B cell (primary cell): ENCODE results near the gene IL5RA.

Experiments
- EZH2 ChIP-seq: IDR thresholded peaks from 2 replicates; pipeline ENCODE4 v1.6.1; 2012; ENCODE audit warnings: borderline replicate concordance, low read depth, mild to moderate bottlenecking, moderate library complexity, low read length; ENCODE audit not compliant: insufficient read depth, poor library complexity, severe bottlenecking
- TF ChIP-seq, protein P1 (sequence below): fragments of 200-600 bp; IDR thresholded peaks from one replicate; pipeline ENCODE4 v1.8.0; 2022; ENCODE audit warnings: antibody characterized with exemption, mild to moderate bottlenecking

DNA sequence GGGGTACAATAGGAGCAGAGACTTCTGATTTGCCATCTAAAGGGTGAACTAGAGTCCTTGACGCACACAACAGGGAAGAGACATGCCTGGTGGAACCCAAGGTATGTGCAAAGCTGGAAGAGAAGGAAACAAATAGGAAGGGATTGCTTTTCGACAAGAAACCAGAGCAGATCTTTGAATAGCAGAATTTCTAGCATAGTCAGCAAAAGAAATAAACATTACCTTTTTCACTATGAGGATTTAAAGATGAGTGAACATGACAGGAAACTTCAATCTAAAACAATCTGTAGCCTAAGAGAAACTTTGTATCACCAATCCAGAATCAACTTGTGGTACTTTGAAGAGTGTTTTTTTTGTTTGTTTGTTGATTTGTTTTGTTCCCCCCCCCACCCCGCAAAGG is 4.9 kb downstream of the IL5RA start:
- TF ChIP-seq, protein P1, sequence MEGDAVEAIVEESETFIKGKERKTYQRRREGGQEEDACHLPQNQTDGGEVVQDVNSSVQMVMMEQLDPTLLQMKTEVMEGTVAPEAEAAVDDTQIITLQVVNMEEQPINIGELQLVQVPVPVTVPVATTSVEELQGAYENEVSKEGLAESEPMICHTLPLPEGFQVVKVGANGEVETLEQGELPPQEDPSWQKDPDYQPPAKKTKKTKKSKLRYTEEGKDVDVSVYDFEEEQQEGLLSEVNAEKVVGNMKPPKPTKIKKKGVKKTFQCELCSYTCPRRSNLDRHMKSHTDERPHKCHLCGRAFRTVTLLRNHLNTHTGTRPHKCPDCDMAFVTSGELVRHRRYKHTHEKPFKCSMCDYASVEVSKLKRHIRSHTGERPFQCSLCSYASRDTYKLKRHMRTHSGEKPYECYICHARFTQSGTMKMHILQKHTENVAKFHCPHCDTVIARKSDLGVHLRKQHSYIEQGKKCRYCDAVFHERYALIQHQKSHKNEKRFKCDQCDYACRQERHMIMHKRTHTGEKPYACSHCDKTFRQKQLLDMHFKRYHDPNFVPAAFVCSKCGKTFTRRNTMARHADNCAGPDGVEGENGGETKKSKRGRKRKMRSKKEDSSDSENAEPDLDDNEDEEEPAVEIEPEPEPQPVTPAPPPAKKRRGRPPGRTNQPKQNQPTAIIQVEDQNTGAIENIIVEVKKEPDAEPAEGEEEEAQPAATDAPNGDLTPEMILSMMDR, result no peak
- no peak for TF ChIP-seq EZH2
